Activated CD4-positive, alpha-beta T cell treated with anti-CD3 and anti-CD28 coated beads, Interleukin-2, amount 10 ng/mL, durations not matched to agents 7 days and 5 days (primary cell): ENCODE measurements around the gene CCDC69. TPM values are rescaled to one million over a fixed set of nuclear protein-coding genes. Genes with fewer than 3 reads are reported as not detected.

Experiments
- CTCF ChIA-PET: fragments of 350-600 bp; sonication (Branson Sonifier 250); formaldehyde crosslinking; loops from one replicate; lab custom pipeline; 2021; ENCODE audit warnings: antibody characterized with exemption; lab: Charles Lee
- POLR2A ChIA-PET: fragments of 350-600 bp; sonication (Branson Sonifier 250); formaldehyde crosslinking; loops from one replicate; lab custom pipeline; 2021; ENCODE audit warnings: antibody characterized with exemption; lab: Charles Lee
- DNase-seq: peaks from one replicate; pipeline ENCODE4 v3.0.0-alpha.2; 2020
- H3K27ac Mint-ChIP-seq: one replicate; pipeline ENCODE4 v1.8.0; 2021; ENCODE audit warnings: mild to moderate bottlenecking, moderate library complexity, mixed read lengths
- H3K27me3 Mint-ChIP-seq: one replicate; pipeline ENCODE4 v1.8.0; 2021; ENCODE audit warnings: mixed read lengths
- H3K36me3 Mint-ChIP-seq: one replicate; pipeline ENCODE4 v1.8.0; 2021; ENCODE audit warnings: low read depth, mixed read lengths
- H3K4me1 Mint-ChIP-seq: one replicate; pipeline ENCODE4 v1.8.0; 2021; ENCODE audit warnings: mixed read lengths
- H3K4me3 Mint-ChIP-seq: one replicate; pipeline ENCODE4 v1.8.0; 2021; ENCODE audit warnings: mild to moderate bottlenecking, moderate library complexity, mixed read lengths
- H3K9me3 Mint-ChIP-seq: one replicate; pipeline ENCODE4 v1.8.0; 2021; ENCODE audit warnings: mixed read lengths
- total RNA-seq, 2 experiments: library from RNA; stranded (reverse); gene quantifications; one replicate each; pipeline ENCODE4 v1.2.3, GENCODE V29; 2021

Gene CCDC69
- total RNA-seq, 2 experiments from 2014 or later: 79.4 to 84.1 TPM

GRCh38 chr5:151141535-151141934, 82.4 kb downstream of the CCDC69 start:
- Mint-ChIP-seq H3K4me1 (peaks cover 83% of the 10 kb centered on the region), H3K4me3 (peak overlapping the region; percentile 45), H3K36me3 (peaks cover 77% of the 10 kb centered on the region), H3K9me3 (no peaks in the 10 kb centered on the region), H3K27me3 (no peaks in the 10 kb centered on the region), H3K27ac (peak overlapping the region; percentile 76)
- DNase-seq: peak; percentile 61
- ChIA-PET CTCF (interaction anchor here (0.6 to 12.9 kb wide), 10 partner anchors 9 to 691 kb away, joined by 3 to 89 read pairs (median 4); no protein-coding TSS in a partner anchor), POLR2A (interaction anchor here (0.9 to 1.8 kb wide), 2 partner anchors 9 to 16 kb away, joined by 4 to 6 read pairs; partner anchors contain the start of gene ANXA6)

- Mint-ChIP-seq H3K36me3 (peaks cover 77% of the 10 kb centered on the region), H3K27me3 (no peaks in the 10 kb centered on the region), H3K4me3 (peak overlapping the region; percentile 45), H3K4me1 (peaks cover 79% of the 10 kb centered on the region), H3K27ac (peak overlapping the region; percentile 76), H3K9me3 (no peaks in the 10 kb centered on the region)
- POLR2A ChIA-PET: interaction anchor here (1.8 kb wide), 1 partner anchor 10 kb away, joined by 6 read pairs; no protein-coding TSS in a partner anchor
- no peak for DNase-seq
- CTCF ChIA-PET: interaction anchor here (0.6 to 12.9 kb wide), 11 partner anchors 9 to 691 kb away, joined by 3 to 89 read pairs (median 4); no protein-coding TSS in a partner anchor
These were observed 83.0 kb downstream of the CCDC69 start for GRCh38 chr5:151140686-151141459.

- Mint-ChIP-seq H3K27me3 (no peaks in the 10 kb centered on the region), H3K4me3 (no peak overlapping the region), H3K9me3 (no peaks in the 10 kb centered on the region), H3K4me1 (peaks cover 69% of the 10 kb centered on the region), H3K36me3 (peaks cover 80% of the 10 kb centered on the region), H3K27ac (peak overlapping the region; percentile 61)
- ChIA-PET CTCF (interaction anchor here (0.6 kb wide), 1 partner anchor 11 kb away, joined by 3 read pairs; no protein-coding TSS in a partner anchor), POLR2A (no interaction called here)
- no peak for DNase-seq
These were observed 84.2 kb downstream of the CCDC69 start for GRCh38 chr5:151139646-151140045.

GRCh38 chr5:151139015-151139414, 84.9 kb downstream of the CCDC69 start:
- no peak for DNase-seq
- Mint-ChIP-seq H3K27ac (peak overlapping the region; percentile 61), H3K4me3 (no peak overlapping the region), H3K9me3 (no peaks in the 10 kb centered on the region), H3K4me1 (peaks cover 63% of the 10 kb centered on the region), H3K27me3 (no peaks in the 10 kb centered on the region), H3K36me3 (peaks cover 80% of the 10 kb centered on the region)
- ChIA-PET POLR2A (no interaction called here), CTCF (no interaction called here)

- Mint-ChIP-seq H3K9me3 (no peaks in the 10 kb centered on the region), H3K27ac (peak overlapping the region; percentile 21), H3K27me3 (no peaks in the 10 kb centered on the region), H3K4me1 (peaks cover 61% of the 10 kb centered on the region), H3K36me3 (peaks cover 80% of the 10 kb centered on the region), H3K4me3 (no peak overlapping the region)
- no peak for DNase-seq
- POLR2A ChIA-PET: no interaction called here
- CTCF ChIA-PET: interaction anchor here (1.0 to 4.2 kb wide), 3 partner anchors 12 to 87 kb away, joined by 3 to 29 read pairs (median 18); no protein-coding TSS in a partner anchor
These were observed 85.8 kb downstream of the CCDC69 start for GRCh38 chr5:151138114-151138513.

DNA sequence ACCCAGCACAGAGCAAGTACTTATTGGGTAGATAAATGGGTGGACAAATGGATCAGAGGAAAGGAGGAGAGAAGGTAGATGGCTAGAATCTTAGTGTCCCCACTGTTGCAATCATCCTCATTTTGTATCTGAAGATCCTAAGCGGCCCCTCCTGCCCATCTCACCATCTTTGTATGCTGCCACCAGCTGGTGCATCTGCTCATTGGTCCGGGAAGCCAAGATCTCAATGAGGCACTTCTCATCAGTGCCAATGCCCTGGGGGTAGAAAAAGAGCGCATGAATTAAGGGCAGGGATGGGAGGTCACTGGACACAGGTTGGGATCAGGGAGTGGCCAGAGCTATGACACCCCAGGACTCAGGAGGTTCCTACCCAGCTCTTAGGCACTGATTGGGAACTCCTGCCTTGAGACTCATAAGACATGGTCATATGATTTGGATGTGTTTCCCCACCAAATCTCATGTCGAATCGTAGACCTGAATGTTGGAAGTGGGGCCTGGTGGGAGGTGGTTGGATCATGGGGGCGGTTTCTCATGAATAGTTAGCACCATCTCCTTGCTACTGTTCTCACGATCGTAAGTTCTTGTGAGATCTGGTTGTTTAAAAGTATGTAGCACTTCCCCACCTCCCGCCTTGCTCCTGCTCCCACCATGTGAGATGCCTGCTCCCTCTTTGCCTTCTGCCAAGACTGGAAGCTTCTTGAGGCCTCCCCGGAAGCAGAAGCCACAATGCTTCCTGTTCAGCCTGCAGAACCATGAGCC, 86.6 kb downstream of the CCDC69 start:
- ChIA-PET POLR2A (no interaction called here), CTCF (interaction anchor here (1.0 to 4.2 kb wide), 6 partner anchors 9 to 86 kb away, joined by 3 to 29 read pairs (median 6); no protein-coding TSS in a partner anchor)
- Mint-ChIP-seq H3K4me1 (peaks cover 61% of the 10 kb centered on the region), H3K9me3 (no peaks in the 10 kb centered on the region), H3K27ac (peak overlapping the region; percentile 65), H3K36me3 (peaks cover 81% of the 10 kb centered on the region), H3K4me3 (no peak overlapping the region), H3K27me3 (no peaks in the 10 kb centered on the region)
- no peak for DNase-seq

DNA sequence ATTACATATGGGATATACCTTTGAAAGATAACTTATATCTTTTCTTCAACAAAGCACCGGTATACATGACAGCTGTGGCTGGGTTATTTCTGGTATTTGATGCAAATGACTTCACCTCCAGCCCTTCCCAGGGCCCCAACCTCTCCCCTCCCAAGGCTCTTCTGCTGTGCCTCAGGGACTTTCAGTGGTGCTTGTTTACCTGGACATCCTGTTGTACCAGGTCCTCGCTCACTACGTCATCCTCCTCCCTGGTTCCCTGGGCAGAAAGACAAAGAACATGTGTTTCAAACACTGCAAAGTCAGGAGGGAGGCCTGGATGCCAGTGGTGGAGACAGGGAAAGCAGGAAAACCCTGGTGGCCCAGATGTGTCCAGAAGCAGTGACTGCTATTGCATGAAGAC, 89.7 kb downstream of the CCDC69 start:
- CTCF ChIA-PET: interaction anchor here (0.9 to 4.2 kb wide), 6 partner anchors 8 to 104 kb away, joined by 3 to 29 read pairs (median 6); no protein-coding TSS in a partner anchor
- no peak overlapping the region for H3K27ac Mint-ChIP-seq
- H3K4me3 Mint-ChIP-seq: no peak overlapping the region
- H3K4me1 Mint-ChIP-seq: peaks cover 56% of the 10 kb centered on the region
- H3K36me3 Mint-ChIP-seq: peaks cover 85% of the 10 kb centered on the region
- DNase-seq: no peak
- no peaks in the 10 kb centered on the region for H3K9me3 Mint-ChIP-seq
- no peaks in the 10 kb centered on the region for H3K27me3 Mint-ChIP-seq
- POLR2A ChIA-PET: no interaction called here

DNA sequence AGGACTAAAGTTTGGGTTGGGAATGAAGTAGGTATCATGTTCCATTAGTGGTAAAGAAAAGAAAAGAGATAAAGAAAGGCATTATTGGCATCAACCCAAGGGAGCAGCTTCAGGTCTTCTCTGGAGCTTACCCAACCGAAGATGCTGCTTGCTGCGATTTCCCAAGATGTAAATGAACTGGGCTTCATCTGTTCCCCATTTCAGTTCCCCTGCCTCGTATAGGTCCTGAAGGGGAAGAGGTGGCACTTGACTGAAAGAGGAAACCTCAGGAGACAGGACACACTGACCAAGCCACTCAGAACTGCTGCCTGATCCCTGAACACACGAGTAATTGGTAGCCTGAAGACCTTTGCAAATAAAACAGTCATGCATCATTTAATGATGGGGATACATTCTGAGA, 90.9 kb downstream of the CCDC69 start:
- peaks cover 83% of the 10 kb centered on the region for H3K36me3 Mint-ChIP-seq
- CTCF ChIA-PET: interaction anchor here (0.9 to 2.7 kb wide), 4 partner anchors 15 to 113 kb away, joined by 3 to 12 read pairs (median 5); no protein-coding TSS in a partner anchor

More for the DNA sequence above, 90.9 kb downstream of the CCDC69 start:
- H3K4me3 Mint-ChIP-seq: no peak overlapping the region
- no peaks in the 10 kb centered on the region for H3K27me3 Mint-ChIP-seq
- H3K27ac Mint-ChIP-seq: no peak overlapping the region
- DNase-seq: no peak
- no peaks in the 10 kb centered on the region for H3K9me3 Mint-ChIP-seq
- POLR2A ChIA-PET: no interaction called here
- H3K4me1 Mint-ChIP-seq: peaks cover 50% of the 10 kb centered on the region

Other genes starting within 250 kb of the CCDC69 start
- not detected for gene GPX3, start 203.5 kb downstream of the CCDC69 start, total RNA-seq
- 100 to 1,000 TPM; 127 TPM for gene TNIP1, start 143.1 kb downstream of the CCDC69 start, total RNA-seq
- gene ANXA6, start 66.3 kb downstream of the CCDC69 start, total RNA-seq: 100 to 1,000 TPM; 494 to 508 TPM
- gene GM2A, start 29.1 kb upstream of the CCDC69 start, total RNA-seq: 10 to 100 TPM; 15.9 to 19.5 TPM
- not detected for gene SLC36A3, start 79.7 kb upstream of the CCDC69 start, total RNA-seq
- gene SLC36A2, start 123.5 kb upstream of the CCDC69 start, total RNA-seq: not detected
- gene SLC36A1, start 223.5 kb upstream of the CCDC69 start, total RNA-seq: 1 to 10 TPM; 5.8 TPM